Heart left ventricle (tissue), 16 donors: ENCODE results near the gene CCDC188. TPM values are rescaled to one million over a fixed set of nuclear protein-coding genes. Genes with fewer than 3 reads are reported as not detected.
A peak's percentile ranks its signal among the peaks of the same experiment; 100 is the strongest.

Experiments used
- ATAC-seq, 4 donors: fragments of 200-7000 bp; cut with Tn5 transposase; one replicate each; pipeline ENCODE4 v1.9.1; 2020 to 2022; ENCODE audit warnings: moderate library complexity in 4 of 4, mild to moderate bottlenecking in 3 of 4, moderate number of reproducible peaks in 1 of 4
- DNase-seq, 5 donors: peaks; one replicate each; pipeline ENCODE4 v3.0.0-alpha.2; 2020
- H3K27ac ChIP-seq, 12 donors: fragments of 200-600 bp; sonication (generic) in 4 of 12; one replicate each; pipeline versions ENCODE4 v1.5.0 to v1.8.0; 2016 to 2022; ENCODE audit warnings: mild to moderate bottlenecking in 2 of 12
- H3K27me3 ChIP-seq, 9 donors: fragments of 200-600 bp; sonication (generic) in 2 of 9; one replicate each; pipeline versions ENCODE4 v1.5.1 to v1.8.0; 2016 to 2022; ENCODE audit warnings: mild to moderate bottlenecking in 3 of 9
- H3K36me3 ChIP-seq, 9 donors: fragments of 200-600 bp; sonication (generic) in 2 of 9; one replicate each; pipeline versions ENCODE4 v1.5.0 to v1.8.0; 2018 to 2022; ENCODE audit warnings: mild to moderate bottlenecking in 2 of 9
- H3K4me1 ChIP-seq, 12 donors: fragments of 200-600 bp; sonication (generic) in 4 of 12; one replicate each; pipeline versions ENCODE4 v1.5.0 to v1.8.0; 2016 to 2022; ENCODE audit warnings: mild to moderate bottlenecking in 3 of 12
- H3K4me3 ChIP-seq, 12 donors: fragments of 200-600 bp; sonication (generic) in 4 of 12; one replicate each; pipeline versions ENCODE4 v1.5.0 to v1.8.0; 2017 to 2022; ENCODE audit warnings: mild to moderate bottlenecking in 9 of 12, moderate library complexity in 4 of 12
- H3K9me3 ChIP-seq, 12 donors: fragments of 200-600 bp; sonication (generic) in 4 of 12; one replicate each; pipeline versions ENCODE4 v1.5.0 to v1.8.0; 2016 to 2022; ENCODE audit warnings: mild to moderate bottlenecking in 1 of 12
- CTCF ChIP-seq, 12 donors: fragments of 200-600 bp; sonication (generic) in 4 of 12; IDR thresholded peaks; one replicate each; pipeline versions ENCODE4 v1.5.0 to v1.8.0; 2018 to 2022; ENCODE audit warnings: antibody characterized with exemption in 12 of 12, mild to moderate bottlenecking in 5 of 12
- POLR2A ChIP-seq, 2 donors: fragments of 450-650 bp; IDR thresholded peaks; one replicate each; pipeline ENCODE4 v1.6.1; 2017; ENCODE audit warnings: antibody characterized with exemption in 2 of 2, mild to moderate bottlenecking in 2 of 2, moderate library complexity in 2 of 2
- WGBS, 4 donors: extraction: QIAGEN DNeasy Blood & Tissue Kit in 2 of 4; methylation state at CpG; one replicate each; pipeline versions ENCODE4 v1.1.5 to v1.1.7; 2013 to 2018; 5-methylcytosine and 5-hydroxymethylcytosine counted together
- intact Hi-C, 10 donors: fragments of 100-400 bp; cut with DNase I; formaldehyde crosslinking; loops; one replicate each; pipeline versions ENCODE4 v1.11.1 to v1.14.2; 2022
- polyA plus RNA-seq, 2 donors: library from polyadenylated mRNA; stranded (reverse); fragments of 200-250 nt; gene quantifications; one replicate each; pipeline ENCODE4 v1.2.3, GENCODE V29; 2013
- total RNA-seq, 9 donors: library from RNA; depleted of rRNA in 2 of 9; stranded (reverse); fragments of >200 nt in 2 of 9; fragmentation: NEBNext Ultra II Directional in 3 of 9; extraction: Animal tissue kit (Norgen Biotek cat#: 25700) in 3 of 9; gene quantifications; one replicate each; pipeline versions ENCODE4 v1.1.0 to v1.2.4, GENCODE V29; 2016 to 2023
- donor health status: ischemic (EF 13 %, LVEDD 7.1; RV severe dilation, severe dysfunction).
- donor health status: healthy with polysubstance abuse.
- donor health status: DM: no; HTN: yes; CAD: no.
- donor health status: DM: no; HTN: no; CAD: no.
- donor health status: ischemic (EF 25% LVEDD 6.9; RV normal size, moderate dysfunction).
- donor health status: ischemic (EF 25% LVEDD 5.7; RV mildly dilated, moderate dysfunction).
- donor health status: healthy.
- donor health status: DM: yes; HTN: yes; CAD: no.
- donor health status: ischemic (EF 35%, LVEDD 5.7; RV mildly dilated, moderate dysfunction).
- donor health status: nonischemic (EF 11% LVEDD 7.7; RV severe dilation, severe dysfunction).
- donor health status: DM: yes; HTN: yes; CAD: no.
- donor health status: PGD.
- donor health status: ischemic (EF 29% LVEDD 5.4; RV normal size, mild dysfunction).
- donor health status: nonischemic (EF 23%, LVEDD 6.1; RV moderate dilation, normal function).

CCDC188 gene
- total and polyA plus RNA-seq, 11 donors, result 0.17 to 1.0 (median 0.50) TPM; not detected in 4

GRCh38 chr22:20187777-20188566, 37.1 kb upstream of the CCDC188 start:
- peak in 1 of 5 donors; percentile 45 for DNase-seq
- ATAC-seq, result peak in 3 of 4 donors; percentile 12 to 44 (median 19)
- H3K27ac ChIP-seq, result no peak overlapping the region
- H3K4me1 ChIP-seq, result no peaks in the 10 kb centered on the region
- H3K4me3 ChIP-seq, result no peak overlapping the region
- H3K9me3 ChIP-seq, result no peaks in the 10 kb centered on the region
- TF ChIP-seq POLR2A (IDR thresholded peaks at IDR 0.05) (no peak), CTCF (IDR thresholded peaks at IDR 0.05) (no peak)
- intact Hi-C loops, result loop anchor here in 1 of 10 donors (2.0 kb wide), 1 partner anchor 13 kb away; no protein-coding TSS in a partner anchor
- no peaks in the 10 kb centered on the region for H3K36me3 ChIP-seq
- 88 to 94% (median 93%) methylated on average over 10 to 12 of the region's 12 CpGs for WGBS, 4 donors
- H3K27me3 ChIP-seq, result peaks cover 0 to 7% (median 0%) of the 10 kb centered on the region in 9 donors

GRCh38 chr22:20186871-20187546, 36.2 kb upstream of the CCDC188 start:
- 69 to 76% (median 72%) methylated on average over 9 to 14 of the region's 14 CpGs for WGBS, 4 donors
- Histone ChIP-seq H3K27ac (no peak overlapping the region), H3K4me3 (no peak overlapping the region), H3K36me3 (no peaks in the 10 kb centered on the region), H3K4me1 (no peaks in the 10 kb centered on the region), H3K27me3 (peaks cover 0 to 7% (median 0%) of the 10 kb centered on the region in 9 donors), H3K9me3 (no peaks in the 10 kb centered on the region)
- TF ChIP-seq CTCF (IDR thresholded peaks at IDR 0.05) (no peak), POLR2A (IDR thresholded peaks at IDR 0.05) (no peak)
- intact Hi-C loops, result loop anchor here in 1 of 10 donors (2.0 kb wide), 1 partner anchor 14 kb away; no protein-coding TSS in a partner anchor
- DNase-seq (no peak), ATAC-seq (no peak)

- Histone ChIP-seq H3K9me3 (no peaks in the 10 kb centered on the region), H3K36me3 (no peaks in the 10 kb centered on the region), H3K27ac (no peak overlapping the region), H3K4me1 (no peaks in the 10 kb centered on the region), H3K27me3 (peaks cover 0 to 7% (median 0%) of the 10 kb centered on the region in 9 donors), H3K4me3 (no peak overlapping the region)
- no peak for DNase-seq
- TF ChIP-seq CTCF (IDR thresholded peaks at IDR 0.05), result peak in 1 of 12 donors; percentile 13
- TF ChIP-seq POLR2A (IDR thresholded peaks at IDR 0.05), result no peak
- WGBS, 4 donors, result 48 to 63% (median 58%) methylated on average over 10 of the region's 10 CpGs
- intact Hi-C loops, result loop anchor here in 1 of 10 donors (2.0 kb wide), 1 partner anchor 14 kb away; no protein-coding TSS in a partner anchor
- no peak for ATAC-seq
Observed at GRCh38 chr22:20186183-20186870, 35.5 kb upstream of the CCDC188 start.
